NCI-H2081 treated with DMSO at 0.1 percent for 48 hours (cell line): ENCODE results near the gene KNTC1.
"Not testable (repeated sequence)": the region's sequence is repeated elsewhere in the genome, so short reads cannot be mapped to it uniquely, and the experiment has no call there.

ENCODE experiments used
- DNase-seq: peaks from one replicate; lab custom pipeline; 2025; lab: John Stamatoyannopoulos, UW

The KNTC1 gene

DNA sequence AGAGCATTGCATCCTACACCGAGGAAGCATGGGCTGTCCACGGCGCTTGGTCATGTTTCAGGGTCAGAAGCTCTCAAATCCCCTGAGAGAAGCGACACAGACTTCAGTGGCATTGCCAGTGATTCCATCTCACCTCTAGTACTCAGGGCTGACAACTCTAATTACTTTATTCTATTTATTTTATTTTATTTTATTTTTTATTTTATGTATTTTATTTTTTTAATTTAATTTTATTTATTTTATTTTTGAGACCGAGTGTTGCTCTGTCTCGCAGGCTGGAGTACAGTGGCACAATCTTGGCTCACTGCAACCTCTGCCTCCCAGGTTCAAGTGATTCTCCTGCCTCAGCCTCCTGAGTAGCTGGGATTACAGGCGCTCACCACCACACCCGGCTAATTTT lies 126.2 kb downstream of the KNTC1 start:
- not testable (repeated sequence) for DNase-seq

DNA sequence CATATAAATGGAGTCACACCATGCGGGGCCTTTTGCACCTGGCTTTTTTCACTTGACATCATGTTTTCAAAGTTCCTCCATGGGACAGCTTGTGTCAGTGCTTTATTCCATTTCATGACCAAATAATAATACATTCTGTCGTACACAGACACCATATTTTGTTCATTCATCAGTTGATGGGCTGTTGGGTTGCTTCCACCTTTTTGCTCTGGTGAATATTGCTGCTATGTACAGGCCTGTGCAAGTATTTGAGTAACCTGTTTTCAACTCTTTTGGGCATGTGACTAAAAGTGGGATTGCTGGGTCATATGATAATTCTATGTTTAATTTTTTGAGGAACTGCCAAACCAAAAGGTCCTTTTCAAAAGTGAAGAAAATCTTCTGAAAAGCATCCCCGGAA lies 129.2 kb downstream of the KNTC1 start:
- DNase-seq: no peak

- no peak for DNase-seq
Measured at GRCh38 chr12:122659579-122659978, 132.5 kb downstream of the KNTC1 start.

- no peak for DNase-seq
Measured at GRCh38 chr12:122661246-122661645, 134.2 kb downstream of the KNTC1 start.

- DNase-seq: no peak
Measured at GRCh38 chr12:122661938-122662337, 134.9 kb downstream of the KNTC1 start.

DNA sequence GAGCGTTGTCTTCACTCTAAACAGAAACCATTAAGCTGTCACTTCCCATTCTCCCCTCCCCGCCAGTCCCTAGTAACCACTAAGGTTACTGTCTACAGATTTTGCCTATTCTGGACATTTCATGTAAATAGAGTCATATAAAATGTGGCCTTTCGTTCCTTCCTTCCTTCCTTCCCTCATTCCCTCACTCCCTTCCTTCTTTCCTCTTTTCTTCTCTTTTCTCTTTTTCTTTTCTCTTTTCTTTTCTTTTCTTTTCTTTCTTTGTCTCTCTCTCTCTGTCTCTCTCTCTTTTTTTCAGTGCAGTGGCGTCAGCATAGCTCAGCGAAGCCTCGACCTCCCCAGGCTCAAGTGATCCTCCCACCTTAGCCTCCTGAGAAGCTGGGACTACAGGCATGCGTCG lies 138.3 kb downstream of the KNTC1 start:
- DNase-seq: no peak

DNA sequence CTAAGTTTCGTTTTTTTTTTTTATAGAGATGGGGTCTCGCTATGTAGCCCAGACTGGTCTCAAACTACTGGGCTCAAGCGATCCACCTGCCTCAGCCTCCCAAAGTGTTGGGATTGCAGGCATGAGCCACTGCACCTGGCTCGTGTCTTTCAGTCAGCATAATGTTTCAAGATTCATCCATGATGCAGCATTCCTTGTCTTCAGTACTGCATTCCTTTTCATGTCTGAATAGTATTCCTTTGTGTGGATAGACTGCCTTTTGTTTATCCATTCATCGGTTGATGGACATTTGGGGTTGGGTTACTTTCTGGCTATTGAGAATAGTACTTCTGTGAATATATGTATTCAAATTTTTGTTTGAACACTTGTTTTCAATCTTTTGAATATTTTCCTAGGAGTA lies 138.7 kb downstream of the KNTC1 start:
- DNase-seq: no peak

DNA sequence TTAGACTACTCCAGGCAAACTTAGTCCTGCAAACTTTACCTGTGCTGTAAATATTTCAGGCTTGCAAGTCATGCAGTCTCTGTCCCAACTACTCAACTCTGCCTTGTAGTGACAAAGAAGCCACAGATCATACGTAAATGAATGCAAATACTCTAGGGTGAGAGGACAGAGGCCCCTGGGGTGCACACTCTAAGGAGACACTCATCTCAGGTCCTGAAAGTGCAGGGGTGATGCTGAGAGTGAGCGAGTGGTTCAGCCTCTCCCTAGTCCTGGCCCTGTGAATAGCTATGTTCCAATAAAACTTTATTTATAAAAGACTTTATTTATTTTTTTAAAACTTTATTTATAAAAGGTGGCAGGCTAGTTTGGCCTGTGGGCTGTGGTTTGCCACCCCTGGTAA lies 141.2 kb downstream of the KNTC1 start:
- DNase-seq: no peak

DNA sequence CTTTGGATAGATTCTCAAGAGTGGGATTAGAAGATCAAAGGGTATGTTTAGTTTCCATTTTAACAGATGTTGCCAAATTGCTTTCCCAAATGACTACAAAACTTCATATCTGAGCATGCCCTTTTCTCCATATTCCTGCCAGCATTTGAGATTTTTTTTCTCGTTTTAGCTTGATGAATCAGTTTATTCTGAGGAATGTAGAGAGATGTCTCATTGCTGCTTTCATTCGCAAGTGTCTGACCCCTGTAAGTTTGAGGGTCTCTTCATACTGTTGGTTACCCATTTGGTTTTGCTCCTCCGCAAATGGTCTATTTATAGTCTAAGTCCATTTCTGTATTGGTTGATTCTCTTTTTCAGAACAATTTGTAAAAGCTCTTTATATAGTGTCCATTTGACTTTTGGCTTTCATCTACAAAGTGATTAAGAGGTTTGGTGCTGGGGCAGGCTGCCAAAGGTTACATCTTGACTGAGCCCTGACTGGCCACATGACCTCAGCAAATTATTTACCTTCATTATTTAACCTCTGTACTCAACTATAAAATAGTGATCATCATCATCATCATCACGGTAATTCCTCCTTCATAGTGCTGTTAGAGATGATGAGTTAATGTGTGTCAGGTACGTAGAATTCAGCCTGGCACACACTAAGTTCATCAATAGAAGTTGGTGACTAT lies 142.5 kb downstream of the KNTC1 start:
- no peak for DNase-seq

DNA sequence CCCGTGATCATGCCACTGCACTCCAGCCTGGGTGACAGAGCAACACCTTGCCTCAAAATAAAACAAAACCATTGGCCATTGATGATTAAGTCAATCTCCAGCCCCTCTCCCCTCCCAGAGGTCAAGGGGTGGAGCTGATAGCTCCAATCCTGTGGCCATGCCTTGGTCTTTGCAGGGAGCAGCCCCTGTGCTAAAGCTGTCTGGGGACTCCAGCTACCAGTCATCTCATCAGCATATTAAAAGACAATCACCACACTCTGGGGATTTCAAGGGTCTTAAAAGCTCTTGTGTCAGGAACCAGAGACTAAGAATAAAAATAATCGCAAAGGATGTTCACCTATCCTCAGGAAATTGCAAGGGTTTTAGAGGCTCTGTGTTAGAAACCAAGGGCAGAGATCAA lies 145.5 kb downstream of the KNTC1 start:
- no peak for DNase-seq
